Limb (tissue), 2 donors: ENCODE results near the gene UBE2D4.
"Not testable (repeated sequence)": the region's sequence is repeated elsewhere in the genome, so short reads cannot be mapped to it uniquely, and the experiment has no call there.

Experiments
- DNase-seq, 2 donors: peaks; one replicate each; pipeline ENCODE4 v3.0.0-alpha.2; 2016; ENCODE audit errors: extremely low spot score in 2 of 2

UBE2D4 gene

GRCh38 chr7:43960933-43961332 is 34.7 kb downstream of the UBE2D4 start:
- DNase-seq, result no peak

DNA sequence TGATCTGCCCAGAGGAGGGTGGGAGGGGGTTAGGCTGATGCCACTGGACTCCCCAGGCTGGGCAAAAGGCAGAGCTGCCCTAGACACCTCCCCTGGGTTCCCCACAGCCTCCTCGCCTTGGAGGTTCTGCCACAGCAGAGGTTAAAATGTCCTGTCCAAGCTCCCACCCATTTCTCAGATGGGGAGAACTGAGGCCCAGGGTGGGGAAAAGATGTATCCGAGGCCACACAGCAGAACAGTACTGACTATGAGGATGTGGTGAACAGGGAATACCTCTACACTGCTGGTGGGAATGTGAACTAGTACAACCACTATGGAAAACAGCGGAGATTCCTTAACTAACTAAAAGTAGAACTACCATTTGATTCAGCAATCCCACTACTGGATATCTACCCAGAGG is 40.2 kb downstream of the UBE2D4 start:
- DNase-seq, result not testable (repeated sequence)

GRCh38 chr7:43968172-43969040 is 42.2 kb downstream of the UBE2D4 start:
- not testable (repeated sequence) for DNase-seq

DNA sequence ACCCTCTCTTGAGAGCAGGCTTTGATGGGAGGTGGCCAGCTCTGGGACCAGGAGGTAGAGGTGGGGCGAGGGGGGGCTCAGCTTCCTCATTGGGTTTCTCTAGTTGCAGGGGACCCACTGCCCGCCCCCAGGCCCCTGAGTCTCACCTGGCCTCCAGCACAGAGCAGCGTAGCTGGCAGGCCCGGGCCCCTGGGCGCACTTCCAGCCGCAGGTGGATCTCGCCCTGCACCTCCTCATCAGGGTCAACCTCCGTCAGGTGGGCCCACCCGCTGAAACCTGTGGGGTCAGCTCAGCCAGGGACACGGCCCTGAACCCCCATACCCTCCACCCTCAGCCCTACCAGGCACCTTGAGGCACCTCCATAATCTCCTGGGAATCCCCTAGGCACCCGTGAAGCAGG is 43.4 kb downstream of the UBE2D4 start:
- not testable (repeated sequence) for DNase-seq

DNA sequence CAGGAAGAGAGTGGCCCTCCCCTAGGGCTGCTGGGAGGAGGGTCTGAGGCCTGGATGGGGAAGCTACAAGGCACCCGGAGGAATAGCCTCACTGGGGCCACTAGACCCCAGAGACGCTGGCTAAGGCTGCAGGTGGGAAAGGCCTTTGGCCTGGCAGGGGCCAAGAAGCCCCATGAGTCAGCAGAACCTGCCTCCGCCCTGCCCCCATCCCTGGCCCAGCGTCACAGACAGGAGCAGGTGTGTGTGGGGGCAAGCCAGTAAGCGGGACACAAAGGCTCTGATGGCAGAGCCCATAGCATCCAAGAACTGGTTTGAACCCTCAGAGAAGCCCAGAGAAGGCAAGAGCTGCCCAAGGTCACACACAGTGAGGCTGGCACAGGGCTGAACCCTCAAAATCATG is 44.5 kb downstream of the UBE2D4 start:
- not testable (repeated sequence) for DNase-seq

GRCh38 chr7:43974033-43974573 is 47.9 kb downstream of the UBE2D4 start:
- DNase-seq, result not testable (repeated sequence)

GRCh38 chr7:43974725-43975482 is 48.7 kb downstream of the UBE2D4 start:
- DNase-seq, result not testable (repeated sequence)

DNA sequence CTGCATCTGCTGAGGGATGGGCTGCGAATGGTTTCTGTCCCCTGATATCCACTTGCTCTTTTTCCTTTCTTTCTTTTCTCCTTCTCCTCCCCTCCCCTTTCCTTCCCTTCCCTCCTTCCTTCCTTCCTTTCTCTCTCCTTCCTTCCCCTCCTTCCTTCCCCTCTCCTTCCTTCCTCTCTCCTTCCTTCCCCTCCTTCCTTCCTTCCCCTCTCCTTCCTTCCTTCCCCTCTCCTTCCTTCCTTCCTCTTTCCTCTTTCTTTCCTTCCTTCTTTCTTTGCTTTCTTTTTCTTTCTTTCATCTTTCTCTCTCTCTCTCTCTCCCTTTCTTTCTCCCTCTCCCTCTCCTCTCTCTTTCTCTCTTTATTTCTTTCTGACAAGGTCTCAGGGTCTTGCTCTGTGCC is 51.3 kb downstream of the UBE2D4 start:
- DNase-seq, result no peak

GRCh38 chr7:43978102-43978501 is 51.9 kb downstream of the UBE2D4 start:
- DNase-seq, result not testable (repeated sequence)

DNA sequence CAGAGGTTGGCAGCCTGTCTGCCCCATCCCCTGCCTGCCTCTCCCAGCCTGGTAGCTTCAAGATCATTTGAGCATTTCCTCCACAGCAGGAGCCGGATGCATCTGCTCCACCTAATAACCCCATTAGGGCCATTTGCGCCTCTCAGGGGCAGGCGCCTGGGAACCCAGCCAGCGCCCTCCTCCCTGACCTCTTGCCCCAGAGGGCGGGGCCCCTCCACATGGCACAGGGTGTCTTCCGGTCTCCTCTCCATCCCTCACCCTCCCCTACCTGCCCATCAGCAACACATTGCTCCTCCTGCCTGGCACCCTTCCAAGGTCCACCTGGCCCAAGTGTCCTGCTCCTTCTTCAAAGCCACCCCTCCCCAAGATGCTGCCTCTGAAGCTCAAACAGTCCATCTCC is 56.6 kb downstream of the UBE2D4 start:
- DNase-seq, result not testable (repeated sequence)

DNA sequence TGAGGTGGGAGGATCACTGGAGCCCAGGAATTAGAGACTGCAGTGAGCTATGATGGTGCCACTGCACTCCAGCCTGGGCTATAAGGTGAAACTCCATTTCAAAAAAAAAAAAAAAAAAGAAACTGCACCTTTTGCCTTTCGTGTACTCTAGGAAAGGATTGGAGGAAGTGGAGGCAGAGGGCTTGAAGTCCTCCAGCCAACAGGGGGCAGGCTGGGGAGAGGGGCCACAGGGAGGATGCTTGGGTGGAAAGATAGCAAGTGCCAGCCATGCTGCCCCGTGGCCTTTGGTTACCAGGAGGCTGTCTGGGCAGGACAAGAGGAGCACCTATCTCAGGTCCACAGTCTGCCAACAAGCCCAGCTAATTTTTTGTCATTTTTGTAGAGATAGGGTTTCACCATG is 57.5 kb downstream of the UBE2D4 start:
- DNase-seq, result not testable (repeated sequence)

DNA sequence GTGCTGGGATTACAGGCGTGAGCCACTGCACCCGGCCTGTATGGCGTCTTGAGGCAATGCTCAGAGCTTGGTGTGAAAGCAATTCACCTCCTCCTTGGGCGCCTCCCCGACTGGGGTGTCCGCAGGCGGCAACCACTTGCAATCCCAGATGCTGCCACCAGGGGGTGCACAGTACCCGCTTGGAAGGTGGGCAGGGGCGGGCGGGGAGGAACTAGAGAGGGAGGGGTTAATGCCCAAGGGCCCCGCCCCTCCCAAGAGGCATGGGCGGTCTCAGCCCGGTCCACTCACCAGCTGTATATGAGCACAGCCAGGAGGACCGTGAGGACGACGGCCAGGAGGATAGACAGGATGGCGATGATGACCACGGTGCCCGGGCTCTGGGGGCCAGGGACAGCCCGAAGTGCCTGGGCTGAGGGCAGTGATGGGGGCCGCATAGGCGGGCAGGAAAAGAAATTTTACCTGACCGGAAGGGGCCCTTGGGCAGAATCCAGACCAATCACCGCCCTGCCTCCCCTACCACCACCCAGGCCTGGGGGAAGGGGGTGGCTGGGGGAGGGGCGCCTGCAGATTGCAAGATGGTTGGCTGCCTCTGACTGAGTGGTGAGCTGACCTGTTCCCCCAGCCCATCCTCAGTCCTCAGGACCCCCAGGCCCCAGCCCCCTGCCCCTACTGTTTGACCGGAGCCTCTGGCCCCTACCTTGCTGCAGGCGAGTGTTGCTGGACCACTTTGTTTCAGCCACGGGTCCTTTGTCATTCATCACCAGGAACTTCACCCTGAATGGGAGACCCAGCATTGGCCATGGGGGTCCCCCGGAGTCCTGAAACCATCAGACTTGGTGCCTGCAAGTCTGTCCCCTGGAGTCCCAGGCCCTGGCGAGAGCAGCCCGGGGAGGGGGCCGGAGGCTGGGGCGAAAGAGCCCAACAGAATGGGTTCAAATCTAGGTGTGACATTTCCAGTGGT is 59.9 kb downstream of the UBE2D4 start:
- peak in 1 of 2 donors; percentile 55 for DNase-seq

DNA sequence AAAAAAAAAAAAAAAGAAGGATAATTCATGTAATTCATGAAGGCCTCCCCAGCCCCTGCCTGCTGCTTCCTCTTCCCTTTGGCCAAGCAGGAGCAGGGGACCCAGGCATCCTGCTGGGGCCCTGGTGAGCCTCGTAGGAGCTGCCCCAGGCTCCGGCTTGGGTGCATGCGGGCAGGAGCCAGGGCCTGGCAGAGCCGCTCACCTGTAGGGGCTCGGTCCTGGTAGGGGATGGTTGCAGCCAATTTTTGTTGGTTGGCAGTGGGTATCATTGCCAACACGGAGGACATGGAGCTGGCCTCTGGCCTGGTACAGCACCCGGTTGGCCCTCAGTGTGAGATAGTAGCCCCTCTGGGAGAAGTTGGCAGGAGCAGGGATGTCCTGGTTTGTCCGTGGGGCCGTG is 61.2 kb downstream of the UBE2D4 start:
- not testable (repeated sequence) for DNase-seq

DNA sequence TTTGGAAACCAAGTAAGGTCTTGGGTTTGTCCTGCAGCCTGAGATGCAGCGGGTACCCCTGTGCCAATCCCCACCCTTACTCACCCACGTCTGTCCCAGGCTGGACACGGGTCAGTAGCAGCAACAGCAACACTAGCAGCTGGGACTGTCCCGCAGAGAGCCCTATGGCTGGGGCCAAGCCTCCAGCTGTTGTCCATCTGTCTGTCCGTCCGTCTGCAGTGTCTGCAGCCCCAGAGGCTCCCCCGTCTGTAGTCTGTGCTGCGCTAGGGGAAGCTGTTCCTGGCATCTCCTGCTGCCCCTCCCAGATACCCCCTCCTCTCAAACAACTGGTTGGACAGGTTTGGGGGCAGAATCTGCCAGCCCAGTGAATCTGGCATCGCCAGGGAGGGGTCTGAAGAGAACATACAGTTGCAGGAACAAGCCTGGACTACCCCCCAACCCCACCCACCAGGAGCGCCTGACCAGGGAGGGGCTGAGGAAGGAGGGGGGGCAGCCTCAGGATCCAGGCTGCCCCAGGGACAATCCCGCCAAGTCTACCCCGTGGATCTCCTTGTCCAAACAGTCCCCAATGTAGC is 63.9 kb downstream of the UBE2D4 start:
- not testable (repeated sequence) for DNase-seq

DNA sequence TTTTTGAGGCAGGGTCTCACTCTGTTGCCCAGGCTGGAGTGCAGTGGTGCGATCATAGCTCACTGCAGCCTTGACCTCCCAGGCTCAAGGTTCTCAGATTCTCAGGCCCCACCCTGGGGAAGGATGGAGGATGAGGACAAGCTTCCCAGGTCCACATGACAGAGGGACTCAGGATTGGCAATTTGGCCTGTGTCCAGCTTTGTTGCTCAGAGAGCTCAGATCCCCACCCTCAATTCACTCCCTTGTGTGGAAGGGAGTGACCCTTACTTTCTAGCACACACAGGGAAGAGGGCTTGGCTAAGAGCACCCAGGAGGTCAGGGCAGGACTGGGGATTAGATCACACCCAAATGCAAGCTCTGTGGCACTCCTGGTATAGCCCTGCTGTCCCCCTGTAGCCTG is 64.6 kb downstream of the UBE2D4 start:
- DNase-seq, result not testable (repeated sequence)

- not testable (repeated sequence) for DNase-seq
Measured at GRCh38 chr7:43992896-43993295, 66.7 kb downstream of the UBE2D4 start.

DNA sequence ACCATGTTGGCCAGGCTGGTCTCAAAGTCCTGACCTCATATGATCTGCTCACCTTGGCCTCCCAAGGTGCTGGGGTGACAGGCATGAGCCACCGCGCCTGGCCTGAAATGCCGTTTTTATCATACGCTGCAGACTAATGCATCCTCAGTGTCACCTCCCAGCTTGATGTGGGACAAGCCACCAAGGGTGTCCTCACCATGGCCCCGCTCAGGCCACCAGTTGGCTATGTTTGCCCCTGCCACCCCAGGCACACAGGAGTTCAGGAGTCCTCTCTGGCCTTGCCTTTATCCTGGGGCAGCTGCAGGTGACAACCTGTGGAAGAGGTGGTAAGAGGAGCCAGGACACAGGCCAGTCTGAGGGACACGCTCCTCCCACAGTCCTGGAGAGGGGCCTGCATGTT is 68.4 kb downstream of the UBE2D4 start:
- DNase-seq, result not testable (repeated sequence)

DNA sequence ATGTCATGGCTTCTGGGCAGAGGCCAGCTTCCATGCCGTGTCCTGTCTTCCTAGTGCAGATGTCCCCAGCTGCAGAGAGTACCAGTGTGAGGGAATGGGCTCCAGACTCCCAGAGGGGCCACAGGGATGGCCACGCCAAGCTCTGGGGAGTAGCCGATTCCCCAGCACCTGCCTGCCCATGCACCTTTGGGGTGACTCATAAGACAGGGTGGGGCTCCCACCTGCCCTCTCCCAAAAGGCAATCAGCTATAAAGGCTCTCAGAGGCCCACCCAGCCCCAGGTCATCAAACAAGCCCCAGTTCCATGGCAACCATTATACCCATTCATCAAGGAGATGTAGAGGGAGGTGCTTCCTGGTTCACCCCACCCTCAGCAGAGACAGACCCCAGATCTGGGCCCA is 71.3 kb downstream of the UBE2D4 start, which contains the start of gene SPDYE1:
Gene SPDYE1, plus strand, starts transcription at position 366 of the 400 bp plus-strand sequence. CDS start 2,053 bp downstream, outside the sequence.
- DNase-seq, result not testable (repeated sequence)
